Measurements from ENCODE around the gene SAMD11.
A peak's percentile ranks its signal among the peaks of the same experiment; 100 is the strongest.

The SAMD11 gene

GRCh38 chr1:918843-919242, 4.9 kb upstream of the SAMD11 start:
- DNase-seq, result no peak

GRCh38 chr1:919271-919872, 4.4 kb upstream of the SAMD11 start:
- DNase-seq, result no peak

GRCh38 chr1:920010-920409, 3.7 kb upstream of the SAMD11 start:
- DNase-seq, result no peak

GRCh38 chr1:920521-920920, 3.2 kb upstream of the SAMD11 start:
- no peak for DNase-seq

GRCh38 chr1:921011-921837, 2.5 kb upstream of the SAMD11 start:
- DNase-seq, result peak; percentile 43

GRCh38 chr1:923991-924655, 400 bp downstream of the SAMD11 start:
- DNase-seq, result no peak

- DNase-seq, result no peak
Observed at GRCh38 chr1:924656-925560, 1.2 kb downstream of the SAMD11 start.

- no peak for DNase-seq
Observed at GRCh38 chr1:925561-926421, 2.1 kb downstream of the SAMD11 start.

GRCh38 chr1:927234-927633, 3.5 kb downstream of the SAMD11 start:
- DNase-seq, result no peak

GRCh38 chr1:927748-928147, 4.0 kb downstream of the SAMD11 start:
- no peak for DNase-seq

GRCh38 chr1:928825-929661, 5.3 kb downstream of the SAMD11 start:
- no peak for DNase-seq

GRCh38 chr1:929712-930632, 6.2 kb downstream of the SAMD11 start:
- no peak for DNase-seq

GRCh38 chr1:930633-931138, 7.0 kb downstream of the SAMD11 start:
- DNase-seq, result no peak

- DNase-seq, result no peak
Observed at GRCh38 chr1:931380-932172, 7.9 kb downstream of the SAMD11 start.

GRCh38 chr1:932173-932510, 8.4 kb downstream of the SAMD11 start:
- DNase-seq, result no peak

- no peak for DNase-seq
Observed at GRCh38 chr1:932776-933602, 9.3 kb downstream of the SAMD11 start.

GRCh38 chr1:933603-933940, 9.8 kb downstream of the SAMD11 start:
- DNase-seq, result no peak
